ENCODE results near the gene GDNF.

- TF ChIP-seq POLR2A (IDR thresholded peaks at IDR 0.05) (no peak), CTCF (IDR thresholded peaks at IDR 0.05) (no peak), EP300 (IDR thresholded peaks at IDR 0.05) (no peak)
Observed at GRCh38 chr5:37772255-37772654, 67.6 kb downstream of the GDNF start.

All from ovary (tissue), 3 donors.